Measurements from ENCODE around the gene TUSC2. TPM values are rescaled to one million over a fixed set of nuclear protein-coding genes. Genes with fewer than 3 reads are reported as not detected.

Gene TUSC2
- total RNA-seq, 3 donors from 2014 or later (not counting 1 experiment from before 2014, with no cell fraction given), result 18.4 to 23.4 (median 21.3) TPM

DNA sequence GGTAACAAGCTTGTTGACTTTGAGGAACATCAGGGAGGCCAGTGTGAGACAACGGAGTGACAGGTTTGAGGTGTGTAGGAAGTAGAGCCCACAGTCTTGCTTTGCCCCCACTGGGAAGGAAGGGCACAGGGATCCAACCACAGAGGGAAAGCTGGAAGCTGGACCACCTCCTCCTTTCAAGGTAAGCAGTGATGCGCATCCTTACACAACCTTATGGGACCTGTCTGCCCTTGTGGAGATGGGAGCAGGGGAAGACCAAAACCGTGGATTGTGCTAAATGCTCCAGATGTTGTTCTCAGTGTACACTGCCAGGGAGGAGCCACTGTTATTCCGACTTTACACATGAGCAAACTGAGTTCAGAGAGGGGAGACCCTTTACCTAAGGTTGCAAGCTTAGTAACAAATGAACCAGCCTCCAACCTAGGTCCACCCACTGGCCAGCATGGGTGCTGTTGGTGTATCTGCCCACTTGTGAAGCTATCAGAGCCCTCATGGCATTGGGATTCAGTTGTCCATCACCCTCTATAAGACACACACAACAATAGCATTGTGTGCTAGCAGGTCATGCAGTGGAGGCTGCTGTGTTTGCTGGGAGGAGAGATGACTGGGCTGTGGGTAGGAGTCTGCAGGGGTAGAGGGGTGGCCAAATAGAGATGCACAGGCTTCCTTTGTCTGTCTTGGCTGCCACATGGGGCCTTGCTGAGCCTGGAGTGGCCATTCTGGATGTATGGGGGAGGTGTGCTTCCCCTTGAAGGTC, 49.7 kb downstream of the TUSC2 start:
- WGBS (ENCODE audit: insufficient coverage), result 86% methylated on average over 4 of the region's 4 CpGs
- Histone ChIP-seq H3K27me3 (ENCODE audit: control insufficient read depth, insufficient read depth, low read length) (peaks cover 35% of the 10 kb centered on the region), H3K9me3 (ENCODE audit: control insufficient read depth, insufficient read depth, low read length) (no peaks in the 10 kb centered on the region), H3K27ac (ENCODE audit: low read length) (no peak overlapping the region), H3K36me3 (ENCODE audit: control insufficient read depth, insufficient read depth, low read length) (no peaks in the 10 kb centered on the region), H3K4me3 (ENCODE audit: low read length) (no peak overlapping the region), H3K4me1 (ENCODE audit: control insufficient read depth, insufficient read depth, low read length) (peaks cover 27% of the 10 kb centered on the region)
- H3K36me3 Mint-ChIP-seq, result no peaks in the 10 kb centered on the region
- peaks cover 7 to 27% of the 10 kb centered on the region in 2 donors for H3K27me3 Mint-ChIP-seq (ENCODE audit: low read depth in 2 of 2)
- no peak for DNase-seq
- peaks cover 5 to 20% of the 10 kb centered on the region in 2 donors for H3K4me1 Mint-ChIP-seq
- no peak overlapping the region for H3K4me3 Mint-ChIP-seq
- intact Hi-C loops (cut with micrococcal nuclease), result no loop called here
- no peaks in the 10 kb centered on the region for H3K9me3 Mint-ChIP-seq
- ATAC-seq, result no peak
- TF ChIP-seq, protein P1, sequence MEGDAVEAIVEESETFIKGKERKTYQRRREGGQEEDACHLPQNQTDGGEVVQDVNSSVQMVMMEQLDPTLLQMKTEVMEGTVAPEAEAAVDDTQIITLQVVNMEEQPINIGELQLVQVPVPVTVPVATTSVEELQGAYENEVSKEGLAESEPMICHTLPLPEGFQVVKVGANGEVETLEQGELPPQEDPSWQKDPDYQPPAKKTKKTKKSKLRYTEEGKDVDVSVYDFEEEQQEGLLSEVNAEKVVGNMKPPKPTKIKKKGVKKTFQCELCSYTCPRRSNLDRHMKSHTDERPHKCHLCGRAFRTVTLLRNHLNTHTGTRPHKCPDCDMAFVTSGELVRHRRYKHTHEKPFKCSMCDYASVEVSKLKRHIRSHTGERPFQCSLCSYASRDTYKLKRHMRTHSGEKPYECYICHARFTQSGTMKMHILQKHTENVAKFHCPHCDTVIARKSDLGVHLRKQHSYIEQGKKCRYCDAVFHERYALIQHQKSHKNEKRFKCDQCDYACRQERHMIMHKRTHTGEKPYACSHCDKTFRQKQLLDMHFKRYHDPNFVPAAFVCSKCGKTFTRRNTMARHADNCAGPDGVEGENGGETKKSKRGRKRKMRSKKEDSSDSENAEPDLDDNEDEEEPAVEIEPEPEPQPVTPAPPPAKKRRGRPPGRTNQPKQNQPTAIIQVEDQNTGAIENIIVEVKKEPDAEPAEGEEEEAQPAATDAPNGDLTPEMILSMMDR (IDR thresholded peaks at IDR 0.05), result no peak
- H3K27ac Mint-ChIP-seq, result no peak overlapping the region

DNA sequence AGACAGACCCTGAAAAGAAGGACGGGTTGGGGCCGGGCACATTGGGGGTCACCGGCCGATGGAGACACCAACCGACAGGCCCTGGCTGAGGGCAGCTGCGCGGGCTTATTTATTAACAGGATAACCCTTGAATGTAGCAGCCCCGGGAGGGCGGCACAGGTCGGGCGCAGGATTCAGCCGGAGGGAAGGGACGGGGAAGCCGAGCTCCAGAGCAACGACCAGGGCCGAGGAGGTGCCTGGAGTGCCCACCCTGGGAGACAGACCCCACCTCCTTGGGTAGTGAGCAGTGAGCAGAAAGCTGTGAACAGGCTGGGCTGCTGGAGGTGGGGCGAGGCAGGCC, 51.3 kb downstream of the TUSC2 start:
- H3K4me3 Mint-ChIP-seq, result no peak overlapping the region
- H3K4me1 ChIP-seq (ENCODE audit: control insufficient read depth, insufficient read depth, low read length), result peaks cover 33% of the 10 kb centered on the region
- H3K27ac ChIP-seq (ENCODE audit: low read length), result no peak overlapping the region
- no peaks in the 10 kb centered on the region for H3K36me3 ChIP-seq (ENCODE audit: control insufficient read depth, insufficient read depth, low read length)
- no peak overlapping the region for H3K4me3 ChIP-seq (ENCODE audit: low read length)
- no peaks in the 10 kb centered on the region for H3K9me3 ChIP-seq (ENCODE audit: control insufficient read depth, insufficient read depth, low read length)
- H3K36me3 Mint-ChIP-seq, result no peaks in the 10 kb centered on the region
- H3K4me1 Mint-ChIP-seq, result peaks cover 11 to 27% of the 10 kb centered on the region in 2 donors
- intact Hi-C loops (cut with micrococcal nuclease), result no loop called here
- peaks cover 38% of the 10 kb centered on the region for H3K27me3 ChIP-seq (ENCODE audit: control insufficient read depth, insufficient read depth, low read length)
- H3K27ac Mint-ChIP-seq, result no peak overlapping the region
- ATAC-seq (no peak), DNase-seq (no peak)
- TF ChIP-seq, protein P1 (IDR thresholded peaks at IDR 0.05), result no peak
- peaks cover 13 to 32% of the 10 kb centered on the region in 2 donors for H3K27me3 Mint-ChIP-seq (ENCODE audit: low read depth in 2 of 2)
- 76% methylated on average over 17 of the region's 17 CpGs for WGBS (ENCODE audit: insufficient coverage)
- no peaks in the 10 kb centered on the region for H3K9me3 Mint-ChIP-seq

DNA sequence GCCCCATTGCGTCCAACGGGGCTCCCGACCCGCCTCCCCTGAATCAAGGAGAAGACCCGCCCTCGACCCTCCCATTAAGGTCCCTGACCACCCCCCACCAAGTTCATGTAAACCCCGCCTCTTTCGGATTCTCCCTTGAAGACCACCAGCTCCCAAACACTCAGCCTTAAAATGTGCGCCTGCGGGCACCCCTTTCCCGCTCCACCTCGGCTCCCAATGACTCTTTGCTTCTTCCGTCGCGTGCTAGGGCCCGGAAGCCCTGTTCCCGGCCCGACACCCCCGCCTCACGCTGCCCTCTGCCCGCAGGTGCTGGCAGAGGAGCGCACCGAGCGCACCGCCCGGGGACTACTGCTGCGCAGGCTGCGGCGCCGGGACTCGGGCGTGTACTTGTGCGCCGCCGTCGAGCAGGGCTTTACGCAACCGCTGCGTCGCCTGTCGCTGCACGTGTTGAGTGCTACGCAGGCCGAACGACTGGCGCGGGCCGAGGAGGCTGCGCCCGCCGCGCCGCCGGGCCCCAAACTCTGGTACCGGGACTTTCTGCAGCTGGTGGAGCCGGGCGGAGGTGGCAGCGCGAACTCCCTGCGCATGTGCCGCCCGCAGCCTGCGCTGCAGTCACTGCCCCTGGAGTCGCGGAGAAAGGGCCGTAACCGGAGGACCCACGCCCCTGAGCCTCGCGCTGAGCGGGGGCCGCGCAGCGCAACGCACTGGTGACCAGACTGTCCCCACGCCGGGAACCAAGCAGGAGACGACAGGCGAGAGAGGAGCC, 51.8 kb downstream of the TUSC2 start:
- no peaks in the 10 kb centered on the region for H3K36me3 Mint-ChIP-seq
- H3K27me3 Mint-ChIP-seq (ENCODE audit: low read depth in 2 of 2), result peaks cover 13 to 32% of the 10 kb centered on the region in 2 donors
- Histone ChIP-seq H3K4me1 (ENCODE audit: control insufficient read depth, insufficient read depth, low read length) (peaks cover 33% of the 10 kb centered on the region), H3K36me3 (ENCODE audit: control insufficient read depth, insufficient read depth, low read length) (no peaks in the 10 kb centered on the region), H3K4me3 (ENCODE audit: low read length) (no peak overlapping the region), H3K9me3 (ENCODE audit: control insufficient read depth, insufficient read depth, low read length) (no peaks in the 10 kb centered on the region), H3K27me3 (ENCODE audit: control insufficient read depth, insufficient read depth, low read length) (peaks cover 38% of the 10 kb centered on the region), H3K27ac (ENCODE audit: low read length) (no peak overlapping the region)
- ATAC-seq (peak in 1 of 3 donors; percentile 9), DNase-seq (peak in 1 of 2 donors; percentile 64)
- no peaks in the 10 kb centered on the region for H3K9me3 Mint-ChIP-seq
- intact Hi-C loops (cut with micrococcal nuclease), result no loop called here
- WGBS (ENCODE audit: insufficient coverage), result 16% methylated on average over 79 of the region's 79 CpGs
- H3K4me3 Mint-ChIP-seq, result peak overlapping the region; percentile 6
- H3K4me1 Mint-ChIP-seq, result peaks cover 11 to 32% of the 10 kb centered on the region in 2 donors
- peak overlapping the region in 1 of 2 donors; percentile 44 for H3K27ac Mint-ChIP-seq
- TF ChIP-seq, protein P1 (IDR thresholded peaks at IDR 0.05), result no peak

All from natural killer cell (primary cell).